OCI-LY7 (cell line): ENCODE results near the gene LY6G5C. TPM values are rescaled to one million over a fixed set of nuclear protein-coding genes. Genes with fewer than 3 reads are reported as not detected.

Experiments used
- BruUV-seq: library from RNA; stranded (reverse); fragments of 400-500 nt; replicated peaks from 2 replicates; lab custom pipeline; 2021; lab: Mats Ljungman, UMichigan
- CTCF ChIA-PET: fragments of 300-600 bp; sonication (Branson Sonifier 250); formaldehyde crosslinking; loops from one replicate; lab custom pipeline; 2022; ENCODE audit warnings: antibody characterized with exemption; ENCODE audit not compliant: unreplicated experiment; lab: Charles Lee
- POLR2A ChIA-PET: fragments of 300-600 bp; sonication (Branson Sonifier 250); formaldehyde crosslinking; loops from one replicate; lab custom pipeline; 2022; ENCODE audit warnings: antibody characterized with exemption; lab: Charles Lee
- DNase-seq: peaks from one replicate; pipeline ENCODE4 v3.0.0-alpha.2; 2015; ENCODE audit warnings: low spot score
- H2AFZ ChIP-seq: fragments of 200-600 bp; sonication (generic), shearing (Covaris generic); 2 replicates; pipeline ENCODE4 v1.6.1; 2014; ENCODE audit warnings: mild to moderate bottlenecking, antibody characterized with exemption, low read length, moderate library complexity
- H3K27ac ChIP-seq: fragments of 200-600 bp; sonication (generic); 2 replicates; pipeline ENCODE4 v1.5.1; 2014; ENCODE audit warnings: mixed run types, low read depth, mild to moderate bottlenecking, moderate library complexity, low read length, inconsistent platforms; ENCODE audit not compliant: poor library complexity, severe bottlenecking
- H3K36me3 ChIP-seq: fragments of 200-600 bp; sonication (generic); 2 replicates; pipeline ENCODE4 v1.6.1; 2014; ENCODE audit warnings: mild to moderate bottlenecking, antibody characterized with exemption, low read length, moderate library complexity, mixed read lengths; ENCODE audit not compliant: insufficient read depth
- H3K4me1 ChIP-seq: fragments of 200-600 bp; sonication (generic); 2 replicates; pipeline ENCODE4 v1.5.1; 2014; ENCODE audit warnings: mild to moderate bottlenecking, low read length; ENCODE audit not compliant: insufficient read depth, poor library complexity, severe bottlenecking
- H3K4me2 ChIP-seq: fragments of 200-600 bp; sonication (generic); 2 replicates; pipeline ENCODE4 v1.6.1; 2014; ENCODE audit warnings: mild to moderate bottlenecking, low read length
- H3K4me3 ChIP-seq: fragments of 200-600 bp; sonication (generic); 2 replicates; pipeline ENCODE4 v1.5.1; 2014; ENCODE audit warnings: mild to moderate bottlenecking, low read depth, low read length; ENCODE audit not compliant: poor library complexity, severe bottlenecking
- H3K79me2 ChIP-seq: fragments of 200-600 bp; sonication (generic); 2 replicates; pipeline ENCODE4 v1.6.1; 2016; ENCODE audit warnings: low read depth, mild to moderate bottlenecking, low read length, moderate library complexity, mixed read lengths; ENCODE audit not compliant: insufficient read depth
- H3K9me2 ChIP-seq: fragments of 200-600 bp; sonication (generic); 2 replicates; pipeline ENCODE4 v1.6.1; 2016; ENCODE audit warnings: mild to moderate bottlenecking, low read length, mixed read lengths; ENCODE audit not compliant: insufficient read depth
- H3K9me3 ChIP-seq: fragments of 200-600 bp; sonication (generic); 2 replicates; pipeline ENCODE4 v1.6.1; 2014; ENCODE audit warnings: mild to moderate bottlenecking, mixed run types, low read length, mixed read lengths
- H4K20me1 ChIP-seq: fragments of 200-600 bp; sonication (generic); 2 replicates; pipeline ENCODE4 v1.6.1; 2014; ENCODE audit warnings: mild to moderate bottlenecking, antibody characterized with exemption, low read length, moderate library complexity, mixed read lengths; ENCODE audit not compliant: insufficient read depth
- CTCF ChIP-seq: fragments of 200-600 bp; sonication (generic); conservative IDR thresholded peaks from 2 replicates; pipeline ENCODE4 v1.5.1; 2014; ENCODE audit warnings: mild to moderate bottlenecking, antibody characterized with exemption, low read length, moderate library complexity, mixed read lengths
- EZH2phosphoT487 ChIP-seq: fragments of 200-600 bp; sonication (generic); IDR thresholded peaks from 2 replicates; pipeline ENCODE4 v1.6.1; 2018; ENCODE audit warnings: low read depth, borderline replicate concordance, mild to moderate bottlenecking, mixed run types, antibody characterized with exemption, low read length, moderate library complexity, mixed read lengths
- intact Hi-C: fragments of 100-400 bp; cut with micrococcal nuclease; formaldehyde crosslinking; loops from one replicate; pipeline ENCODE4 v1.10.0; 2022; ENCODE audit not compliant: unreplicated experiment
- total RNA-seq, 2 experiments: library from RNA; depleted of rRNA in 1 of 2; stranded (reverse); fragments of >200 nt in 1 of 2; shearing (Covaris generic) in 1 of 2; gene quantifications; 2 replicates each; pipeline ENCODE4 v1.2.3, GENCODE V29; 2014 to 2022

LY6G5C gene
- total RNA-seq, 2 experiments from 2014 or later, result 1.8 to 3.5 TPM

- H3K9me2 ChIP-seq, result no peaks in the 10 kb centered on the region
- H3K4me2 ChIP-seq, result peak overlapping the region; percentile 78
- TF ChIP-seq EZH2phosphoT487, result no peak
- TF ChIP-seq CTCF, result no peak
- intact Hi-C loops, result loop anchor here (1.0 kb wide), 4 partner anchors 14 to 109 kb away; partner anchors contain the start of genes ATP6V1G2, DDX39B and PRRC2A
- no peak for DNase-seq
- H4K20me1 ChIP-seq, result 0 out of 2 replicates have a peak, but pooled peaks cover 4% of the 10 kb centered on the region
- H3K79me2 ChIP-seq, result peaks cover 32% of the 10 kb centered on the region
- ChIA-PET CTCF (no interaction called here), POLR2A (interaction anchor here (0.6 to 4.0 kb wide), 12 partner anchors 10 to 1675 kb away, joined by 3 to 19 read pairs (median 4); partner anchors contain the start of genes C6orf47, DDX39B and PRRC2A)
- H3K27ac ChIP-seq, result peak overlapping the region; percentile 75
- peaks cover 43% of the 10 kb centered on the region for H3K36me3 ChIP-seq
- no peak overlapping the region for H2AFZ ChIP-seq
- H3K4me1 ChIP-seq, result peaks cover 16% of the 10 kb centered on the region
- no TSS peak for BruUV-seq
- no peaks in the 10 kb centered on the region for H3K9me3 ChIP-seq
- H3K4me3 ChIP-seq, result peak overlapping the region; percentile 76
Observed at GRCh38 chr6:31651602-31652191, 29.2 kb downstream of the LY6G5C start.

GRCh38 chr6:31645325-31645724 lies 35.5 kb downstream of the LY6G5C start:
- TF ChIP-seq EZH2phosphoT487 (no peak), CTCF (no peak)
- DNase-seq, result no peak
- H3K4me1 ChIP-seq, result no peaks in the 10 kb centered on the region
- no peaks in the 10 kb centered on the region for H3K9me3 ChIP-seq
- no TSS peak for BruUV-seq
- POLR2A ChIA-PET, result no interaction called here
- peaks cover 10% of the 10 kb centered on the region for H3K79me2 ChIP-seq
- intact Hi-C loops, result no loop called here
- no peak overlapping the region for H3K27ac ChIP-seq
- H4K20me1 ChIP-seq, result no peaks in the 10 kb centered on the region
- CTCF ChIA-PET, result no interaction called here
- no peaks in the 10 kb centered on the region for H3K9me2 ChIP-seq
- no peak overlapping the region for H3K4me2 ChIP-seq
- no peak overlapping the region for H2AFZ ChIP-seq
- no peak overlapping the region for H3K4me3 ChIP-seq
- H3K36me3 ChIP-seq, result peaks cover 93% of the 10 kb centered on the region

- no peaks in the 10 kb centered on the region for H3K9me2 ChIP-seq
- peaks cover 94% of the 10 kb centered on the region for H3K36me3 ChIP-seq
- no peak overlapping the region for H2AFZ ChIP-seq
- H3K4me3 ChIP-seq, result no peak overlapping the region
- ChIA-PET CTCF (no interaction called here), POLR2A (interaction anchor here (1.1 to 1.2 kb wide), 2 partner anchors 17 to 64 kb away, joined by 3 to 4 read pairs; no protein-coding TSS in a partner anchor)
- DNase-seq, result no peak
- BruUV-seq, result no TSS peak
- intact Hi-C loops, result no loop called here
- no peaks in the 10 kb centered on the region for H3K79me2 ChIP-seq
- no peak overlapping the region for H3K4me2 ChIP-seq
- no peaks in the 10 kb centered on the region for H3K4me1 ChIP-seq
- TF ChIP-seq CTCF (no peak), EZH2phosphoT487 (no peak)
- H4K20me1 ChIP-seq, result no peaks in the 10 kb centered on the region
- H3K9me3 ChIP-seq, result no peaks in the 10 kb centered on the region
- H3K27ac ChIP-seq, result no peak overlapping the region
Observed at GRCh38 chr6:31643818-31644454, 36.9 kb downstream of the LY6G5C start.
